HG02588 (cell line): ENCODE data around the gene PLEKHA8.
"Not testable (repeated sequence)": the region's sequence is repeated elsewhere in the genome, so short reads cannot be mapped to it uniquely, and the experiment has no call there.

ENCODE experiments used
- ATAC-seq: cut with Tn5 transposase; IDR thresholded peaks from one replicate; pipeline ENCODE4 v1.9.1; 2021; ENCODE audit warnings: mild to moderate bottlenecking, moderate library complexity; ENCODE audit not compliant: unreplicated experiment

The PLEKHA8 gene

DNA sequence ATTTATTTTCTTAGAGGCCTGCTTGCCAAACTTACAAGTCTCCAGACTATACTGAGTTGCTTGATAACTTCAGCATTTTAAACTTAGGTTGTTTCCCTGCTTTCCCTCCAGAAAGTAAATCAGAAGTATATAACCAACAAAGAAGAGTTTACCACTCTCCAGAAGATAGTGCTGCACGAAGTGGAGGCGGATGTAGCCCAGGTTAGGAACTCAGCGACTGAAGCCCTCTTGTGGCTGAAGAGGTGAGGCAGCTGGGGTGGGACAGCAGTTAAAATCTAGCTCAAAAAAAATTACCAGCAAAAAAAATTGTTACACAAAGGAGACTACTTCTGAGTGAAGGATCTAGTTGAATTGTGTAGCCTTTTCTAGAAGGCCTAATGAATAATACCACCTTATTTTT, 33.6 kb downstream of the PLEKHA8 start:
- ATAC-seq: not testable (repeated sequence)

DNA sequence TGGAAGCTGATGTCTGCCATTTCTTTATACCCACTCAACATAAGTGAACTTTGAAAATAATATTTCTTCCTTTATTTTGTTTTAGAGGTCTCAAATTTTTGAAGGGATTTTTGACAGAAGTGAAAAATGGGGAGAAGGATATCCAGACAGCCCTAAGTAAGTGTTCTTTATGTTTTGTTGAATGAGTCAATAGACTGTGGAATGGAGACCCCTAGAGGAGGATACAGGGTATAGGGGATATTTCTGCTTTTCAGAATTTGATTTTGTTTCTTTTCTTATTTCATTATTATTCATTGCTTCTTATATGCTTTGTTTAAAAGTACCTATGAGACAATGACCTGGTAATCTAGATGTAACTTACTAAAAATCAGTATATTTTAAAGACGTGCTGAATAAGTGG, 34.4 kb downstream of the PLEKHA8 start:
- no peak for ATAC-seq

DNA sequence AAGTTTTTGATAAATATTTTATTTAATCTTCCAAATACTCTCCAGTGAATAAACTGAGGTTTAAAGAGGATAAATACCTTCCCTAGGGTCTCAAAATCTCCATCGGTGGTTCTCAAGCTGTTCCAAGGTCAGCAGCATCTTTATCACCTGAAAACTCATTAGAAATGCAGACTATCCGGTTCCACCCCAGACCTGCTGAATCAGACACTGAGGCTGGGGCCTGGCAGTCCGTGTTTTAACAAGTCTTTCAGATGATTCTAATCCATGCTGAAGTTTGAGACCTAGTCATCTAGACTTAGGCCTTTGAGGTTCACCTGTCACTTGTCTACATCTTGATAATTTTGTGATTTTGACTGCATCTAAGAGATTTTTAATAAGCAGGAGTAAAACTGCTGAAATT, 37.5 kb downstream of the PLEKHA8 start:
- no peak for ATAC-seq

DNA sequence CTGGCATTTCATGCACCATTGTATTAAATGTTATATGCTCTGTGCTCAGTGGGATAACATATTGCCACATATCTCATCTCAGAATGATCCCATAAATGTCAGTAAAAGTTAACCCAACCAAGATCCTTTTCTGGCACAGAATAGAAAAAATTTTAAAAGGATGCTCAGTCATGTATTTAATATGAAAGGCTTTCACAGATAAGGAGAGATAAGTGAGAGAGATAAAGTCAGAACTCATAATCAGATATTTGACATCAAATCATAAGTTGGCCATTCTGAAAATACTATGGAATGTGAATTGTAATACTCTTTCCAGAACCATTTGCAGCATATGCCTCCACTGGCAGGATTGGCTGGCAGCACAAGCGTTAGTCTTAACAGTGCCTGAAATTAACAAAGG, 38.5 kb downstream of the PLEKHA8 start:
- ATAC-seq: no peak

DNA sequence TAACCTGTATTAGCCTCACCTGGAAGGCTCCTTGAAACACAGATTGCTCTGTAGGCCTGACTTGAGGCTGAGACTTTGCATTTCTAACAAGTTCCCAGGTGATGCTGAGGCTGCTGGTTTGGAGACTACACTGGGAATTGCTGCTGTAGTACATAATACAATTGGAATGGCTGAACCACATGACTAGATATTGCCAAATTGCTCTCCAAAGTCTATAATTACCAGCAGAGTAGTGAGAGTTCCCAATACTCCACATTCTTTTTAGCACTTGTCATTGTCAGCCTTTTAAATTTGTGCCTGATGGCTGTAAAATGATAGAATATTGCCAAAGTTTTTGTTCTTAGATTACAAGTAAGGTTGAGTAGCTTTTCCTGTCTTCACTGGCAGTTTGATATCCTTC, 39.9 kb downstream of the PLEKHA8 start:
- ATAC-seq: no peak

DNA sequence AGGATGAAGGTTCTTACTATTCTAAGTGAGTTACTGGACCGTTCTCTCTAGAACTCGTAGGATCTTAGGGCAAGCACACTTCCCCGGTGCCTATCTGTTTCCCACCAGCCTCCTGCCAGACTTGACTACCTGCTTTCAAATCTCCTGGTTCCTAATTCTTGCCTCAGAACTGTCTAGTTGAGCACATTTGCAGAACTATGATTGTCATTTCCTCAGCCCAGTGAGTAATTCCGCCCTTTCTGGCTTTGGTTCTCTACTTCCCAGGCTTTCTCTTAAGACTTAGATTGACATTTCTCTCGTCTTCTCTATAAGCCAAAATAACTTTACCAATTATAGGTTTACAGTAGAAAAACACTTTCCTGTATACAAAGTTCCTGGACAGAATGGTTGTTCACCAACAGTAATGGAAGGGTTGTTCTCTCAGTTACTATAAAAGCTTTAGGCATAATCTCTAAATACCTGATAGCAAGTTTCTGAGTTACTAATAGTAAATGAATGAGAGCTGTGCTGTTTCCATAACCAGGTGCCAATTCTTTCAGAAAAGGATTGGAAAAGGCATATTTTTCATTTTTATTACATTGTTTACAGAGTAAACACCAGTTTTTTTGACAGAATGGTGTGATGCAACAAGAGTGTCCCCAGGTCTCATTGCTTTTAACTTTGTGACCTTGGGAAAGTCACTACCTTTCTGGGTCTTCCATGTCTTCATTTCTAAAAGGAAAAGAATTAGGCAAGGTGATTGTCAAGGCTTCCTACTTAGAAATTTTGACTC, 41.1 kb downstream of the PLEKHA8 start:
- no peak for ATAC-seq

DNA sequence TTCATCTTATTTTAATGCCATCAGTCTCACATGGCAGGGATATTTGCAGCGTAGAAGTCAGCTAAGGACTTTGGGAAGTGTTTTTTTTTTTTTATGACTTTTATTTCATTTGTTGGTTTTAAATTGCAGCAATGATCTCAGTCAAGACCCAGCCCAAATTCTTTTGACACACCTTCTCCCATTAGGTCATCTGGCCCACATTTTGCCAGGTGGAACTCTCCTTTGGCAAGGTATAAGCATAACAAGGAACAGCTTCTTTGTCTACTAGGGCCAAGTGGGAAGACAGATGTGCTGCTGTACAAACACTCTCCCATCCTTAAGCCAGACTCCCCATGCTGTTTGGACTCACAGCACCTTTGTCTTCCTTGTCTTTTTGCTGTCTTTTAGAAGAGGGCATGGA, 41.8 kb downstream of the PLEKHA8 start:
- ATAC-seq: no peak

DNA sequence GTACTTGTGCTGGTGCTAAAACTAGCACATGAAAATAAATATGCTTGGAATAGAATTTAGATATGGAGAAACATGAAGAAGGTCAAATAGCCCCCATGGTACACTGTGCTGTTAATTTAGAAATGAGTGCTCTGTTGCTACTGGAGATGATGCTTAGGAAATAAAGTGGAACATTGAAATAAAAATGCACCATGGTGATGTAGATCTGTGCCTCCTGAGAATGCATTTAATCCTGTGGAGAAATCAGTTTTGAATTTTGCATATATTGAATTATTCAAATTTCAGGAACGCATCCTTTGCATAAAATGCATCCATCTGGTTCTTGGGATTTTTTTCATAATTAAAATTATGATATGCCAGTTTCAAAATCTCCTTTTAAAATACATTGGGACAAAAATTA, 44.5 kb downstream of the PLEKHA8 start:
- no peak for ATAC-seq

DNA sequence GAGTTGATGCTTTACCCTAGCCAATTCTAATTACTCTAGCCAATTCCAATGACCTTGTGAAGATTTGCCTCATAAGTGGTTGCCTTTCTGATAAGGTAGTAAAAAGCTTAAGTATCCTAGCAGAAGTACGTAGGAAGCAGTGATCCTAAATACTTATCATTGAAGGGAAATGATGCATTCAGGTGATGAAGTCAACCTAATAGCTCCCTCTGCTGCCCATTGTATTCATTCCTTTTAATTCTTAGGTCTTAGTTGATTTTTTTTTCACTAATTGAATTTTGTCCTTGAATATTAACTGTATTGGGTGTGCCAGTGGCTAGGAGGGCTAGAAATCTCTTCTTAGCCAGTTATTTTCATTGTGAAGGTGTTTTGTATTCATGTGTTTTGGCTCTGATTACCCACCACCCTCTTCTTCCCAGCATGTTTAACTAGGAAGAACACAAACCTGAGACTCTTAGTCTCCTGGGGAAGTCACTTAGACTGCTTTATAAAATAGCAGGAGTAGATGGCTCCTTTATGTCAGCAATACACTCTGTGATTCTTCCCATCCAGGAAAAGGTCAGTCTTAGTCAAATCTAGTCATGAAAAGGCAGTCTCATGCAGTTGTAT, 46.3 kb downstream of the PLEKHA8 start:
- ATAC-seq: no peak

DNA sequence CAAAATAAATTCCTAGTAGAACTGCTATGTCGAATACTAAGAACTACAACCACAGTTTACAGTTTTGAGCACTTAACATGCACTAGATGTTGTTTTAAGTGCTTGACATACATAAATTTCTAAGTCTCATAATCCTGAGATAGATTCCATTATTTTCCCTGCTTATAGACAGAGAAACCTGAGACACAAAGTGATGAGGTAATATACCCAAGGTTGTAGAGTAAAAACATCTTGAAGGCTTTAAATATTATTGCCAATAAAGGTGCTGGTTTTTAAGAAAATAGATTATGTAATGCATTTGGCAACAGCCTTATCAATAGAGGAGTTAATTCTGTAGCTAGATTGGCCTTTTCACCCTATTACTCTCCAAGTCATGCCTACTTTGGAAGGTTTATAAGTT, 48.2 kb downstream of the PLEKHA8 start:
- no peak for ATAC-seq

DNA sequence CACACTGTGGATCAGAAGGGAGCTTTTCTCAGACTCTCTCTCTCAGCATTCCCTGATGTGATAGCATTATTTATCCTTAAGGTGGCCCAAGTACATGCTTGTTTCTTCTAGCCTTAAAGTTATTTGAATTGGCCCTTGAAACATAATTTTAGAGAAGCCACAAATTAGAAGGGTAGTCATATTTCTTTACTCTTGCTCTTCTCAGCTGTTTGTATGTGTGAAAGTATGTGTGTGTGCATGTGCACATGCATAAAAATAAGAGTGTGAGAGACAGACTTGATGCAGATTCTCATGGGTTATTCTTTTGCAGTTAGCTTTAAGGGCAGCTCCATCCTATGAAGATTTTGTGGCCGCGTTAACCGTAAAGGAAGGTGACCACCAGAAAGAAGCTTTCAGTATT, 50.1 kb downstream of the PLEKHA8 start:
- ATAC-seq: no peak

DNA sequence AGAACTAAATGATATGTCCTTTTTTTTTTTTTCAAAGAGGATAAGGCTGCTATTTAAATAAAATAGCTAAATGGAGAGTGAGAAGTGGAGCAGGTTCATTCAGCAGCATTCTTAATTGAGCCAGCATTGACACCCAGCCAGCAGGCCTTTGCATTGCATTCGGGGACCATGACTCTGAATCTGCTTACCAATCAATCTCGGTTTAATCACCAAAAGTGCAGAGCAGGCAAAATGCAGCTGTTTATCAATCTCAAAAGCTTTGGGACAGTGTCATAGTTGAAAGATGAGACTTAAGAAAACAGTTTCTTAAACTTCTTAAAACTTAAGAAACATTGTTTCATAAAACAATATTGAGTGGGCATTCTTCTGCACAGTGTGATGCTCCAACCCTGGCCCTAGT, 51.7 kb downstream of the PLEKHA8 start:
- ATAC-seq: no peak

DNA sequence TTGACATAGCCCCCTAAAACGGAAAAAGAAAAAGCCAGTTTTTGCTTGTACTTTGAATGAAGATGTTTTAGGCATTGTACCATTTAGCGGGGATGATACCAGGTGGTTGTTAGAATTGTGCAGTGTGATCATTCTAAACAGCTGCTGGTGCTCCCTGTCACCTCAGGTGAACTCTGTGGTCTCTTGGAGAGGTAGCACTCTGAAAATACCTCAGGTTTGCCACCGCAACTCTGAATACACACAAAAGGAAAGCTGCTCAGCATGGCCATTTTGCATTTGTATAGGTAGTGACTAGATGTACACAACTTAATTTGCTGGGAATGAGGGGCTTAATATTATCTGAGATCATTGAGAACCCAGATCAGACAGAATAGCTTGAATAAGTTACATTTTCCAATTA, 52.6 kb downstream of the PLEKHA8 start:
- ATAC-seq: no peak

DNA sequence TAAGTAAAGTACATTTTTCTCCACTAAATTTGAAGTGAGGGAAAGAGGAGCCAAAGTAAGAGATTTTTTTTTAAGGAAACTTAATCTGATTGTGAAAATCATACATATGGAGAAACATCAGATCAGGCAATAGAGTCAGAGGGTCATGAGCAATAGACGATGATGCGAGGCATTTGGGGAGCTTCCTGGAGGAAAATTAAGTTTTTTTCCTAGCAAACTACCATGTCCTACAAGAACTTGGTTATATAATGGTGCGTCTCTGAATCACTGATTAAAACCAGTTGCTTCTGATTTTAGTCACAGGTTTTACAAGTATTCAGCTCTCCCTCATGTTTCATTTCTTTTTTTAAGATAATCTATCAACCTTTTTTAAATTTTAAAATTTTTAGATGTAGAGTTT, 54.5 kb downstream of the PLEKHA8 start:
- no peak for ATAC-seq

DNA sequence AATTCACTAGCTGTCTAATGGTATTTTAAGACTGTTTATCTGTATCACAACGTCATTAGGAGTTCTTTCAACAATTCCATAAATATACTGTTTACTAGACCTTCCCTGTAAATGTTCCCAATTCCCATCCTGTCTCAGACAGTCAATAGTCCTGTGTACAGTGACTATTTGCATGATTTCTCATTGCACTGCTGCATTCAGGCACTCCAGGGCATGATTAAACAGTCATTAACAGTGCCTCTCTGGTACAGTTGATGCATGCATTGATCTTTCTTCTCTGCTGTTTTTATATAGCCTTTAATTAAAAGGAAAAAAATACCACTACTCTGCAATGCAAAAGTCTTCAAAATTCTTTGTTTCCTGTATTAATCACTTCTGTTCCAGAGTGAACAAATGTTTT, 55.1 kb downstream of the PLEKHA8 start:
- ATAC-seq: no peak

DNA sequence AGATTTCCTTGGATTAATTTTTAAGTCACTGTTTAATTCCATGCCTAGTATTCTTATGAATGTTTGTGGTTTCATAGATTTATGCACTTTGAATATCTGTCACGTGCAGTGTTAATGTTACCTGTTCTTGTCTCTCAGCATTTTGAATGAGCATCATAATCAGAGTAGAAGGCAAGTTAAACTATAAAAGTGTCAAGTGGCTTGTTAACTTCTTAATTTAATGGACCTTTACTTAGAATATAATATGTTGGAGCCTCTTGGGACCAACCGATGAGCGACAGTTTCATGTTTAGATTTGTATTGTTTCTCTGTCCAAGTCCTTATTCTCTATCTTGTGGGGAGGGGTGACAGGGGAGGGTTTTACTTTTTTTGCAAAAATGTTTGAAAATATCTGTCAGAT, 56.0 kb downstream of the PLEKHA8 start:
- no peak for ATAC-seq

DNA sequence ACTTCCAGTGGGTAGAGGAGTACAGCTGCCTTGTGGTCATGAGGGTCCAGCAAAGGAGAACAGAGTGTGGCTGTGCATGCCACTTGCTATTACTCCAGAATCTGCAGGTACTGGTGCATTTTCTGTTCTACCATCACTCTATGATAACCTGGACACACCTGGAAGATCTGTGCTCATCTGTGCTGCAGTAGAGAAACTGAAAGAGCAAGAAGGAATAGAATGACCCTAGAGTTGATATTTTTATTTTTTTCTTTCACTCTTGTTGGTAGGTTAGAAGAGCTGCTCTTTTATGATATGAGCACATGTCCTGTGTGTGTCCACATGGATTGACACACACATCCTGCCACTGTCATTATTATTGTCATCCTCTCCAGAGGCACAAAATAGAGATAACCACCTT, 58.3 kb downstream of the PLEKHA8 start:
- ATAC-seq: no peak

DNA sequence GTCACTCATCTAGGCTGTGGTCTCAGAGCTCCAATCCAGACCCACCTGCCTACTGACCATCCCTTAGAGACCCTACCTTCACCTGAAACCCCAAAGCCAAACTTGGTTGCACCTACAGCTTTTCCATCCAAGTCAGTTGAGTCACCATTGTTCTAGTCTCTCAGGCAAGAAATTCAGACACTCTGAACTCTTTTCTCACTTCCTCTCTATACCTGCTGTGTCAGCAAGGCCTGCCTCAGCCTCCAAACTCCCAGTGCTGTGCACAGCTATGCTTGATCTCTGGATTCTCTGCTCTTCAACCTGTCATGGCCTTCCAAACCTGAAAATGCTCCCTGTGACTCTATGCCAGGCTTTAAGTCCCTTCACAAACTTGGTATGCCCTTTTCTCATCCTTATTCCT, 59.2 kb downstream of the PLEKHA8 start:
- no peak for ATAC-seq

DNA sequence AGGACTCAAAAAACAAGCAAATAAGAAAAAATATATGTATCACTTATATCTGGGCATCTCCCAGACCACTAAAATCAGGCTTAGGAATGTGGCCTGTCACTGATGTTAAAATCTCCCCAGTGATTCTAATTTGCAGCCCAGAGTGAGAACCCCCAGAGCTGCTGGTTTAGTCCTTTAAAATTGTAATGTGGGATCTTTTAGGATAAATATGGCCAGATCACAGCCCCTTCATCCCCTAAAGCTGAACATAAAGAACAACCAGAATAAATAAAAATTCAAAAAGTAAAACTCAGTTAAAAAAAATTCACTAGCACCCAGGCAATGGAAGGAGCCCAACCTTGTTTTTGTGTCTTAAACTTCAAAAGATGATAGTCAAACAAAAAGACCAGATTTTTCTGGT, 60.1 kb downstream of the PLEKHA8 start:
- no peak for ATAC-seq

DNA sequence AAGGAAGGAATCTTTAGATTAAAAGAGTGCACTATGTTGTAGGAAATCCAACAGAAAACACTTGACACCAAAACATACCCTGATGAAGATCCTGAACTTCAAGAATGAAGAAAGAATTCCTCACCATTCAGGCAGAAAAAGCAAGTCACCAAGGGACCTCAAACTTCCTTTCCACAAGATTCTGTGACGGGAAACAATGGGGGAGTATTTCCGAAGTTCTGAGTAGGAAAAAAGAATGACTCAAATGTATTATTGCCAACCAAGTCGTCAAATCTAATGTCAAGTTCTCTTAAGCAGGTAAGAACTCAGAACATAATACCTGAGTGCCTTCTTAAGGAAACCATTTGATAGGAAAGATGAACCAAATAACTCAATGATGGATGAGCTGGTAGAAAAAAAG, 61.9 kb downstream of the PLEKHA8 start:
- no peak for ATAC-seq

DNA sequence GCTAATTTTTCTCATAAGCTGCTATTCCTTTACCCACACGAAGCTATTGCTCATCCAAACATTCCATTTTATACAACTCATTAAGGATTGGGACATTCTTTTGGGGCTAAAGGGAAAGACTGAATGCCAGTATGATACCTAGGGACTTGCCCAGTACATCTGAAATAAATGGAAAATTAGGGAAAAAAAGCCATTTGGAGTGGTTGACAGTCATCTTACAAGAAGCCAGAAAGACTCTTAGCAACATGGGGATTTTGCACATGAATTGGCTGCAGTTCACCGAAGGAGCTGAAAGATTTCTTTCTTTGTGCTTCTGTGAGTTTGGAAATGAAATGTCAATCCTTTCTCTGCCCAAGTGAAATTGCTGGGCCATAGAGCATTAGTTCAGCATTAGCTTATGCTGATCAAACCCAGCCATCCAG, 63.3 kb downstream of the PLEKHA8 start:
- no peak for ATAC-seq

DNA sequence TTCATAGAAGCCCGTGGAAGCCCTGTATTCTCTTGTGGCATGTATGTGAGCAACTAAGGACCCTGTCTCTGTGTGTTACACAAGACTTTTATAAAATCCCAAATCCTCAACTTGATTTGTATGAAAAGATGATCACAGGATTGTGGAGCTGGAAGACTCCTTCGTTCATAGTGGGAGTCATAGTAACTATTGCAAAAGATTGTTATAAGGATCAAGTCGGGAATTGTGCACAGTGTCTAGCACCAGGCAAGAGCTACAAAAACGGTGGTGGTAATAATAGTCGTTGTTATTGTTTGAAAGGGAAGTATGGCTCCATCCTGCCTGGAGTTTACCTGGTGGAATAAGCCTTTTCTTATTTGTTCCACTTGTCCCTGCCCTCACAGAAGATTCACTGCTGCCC, 63.8 kb downstream of the PLEKHA8 start:
- ATAC-seq: no peak

DNA sequence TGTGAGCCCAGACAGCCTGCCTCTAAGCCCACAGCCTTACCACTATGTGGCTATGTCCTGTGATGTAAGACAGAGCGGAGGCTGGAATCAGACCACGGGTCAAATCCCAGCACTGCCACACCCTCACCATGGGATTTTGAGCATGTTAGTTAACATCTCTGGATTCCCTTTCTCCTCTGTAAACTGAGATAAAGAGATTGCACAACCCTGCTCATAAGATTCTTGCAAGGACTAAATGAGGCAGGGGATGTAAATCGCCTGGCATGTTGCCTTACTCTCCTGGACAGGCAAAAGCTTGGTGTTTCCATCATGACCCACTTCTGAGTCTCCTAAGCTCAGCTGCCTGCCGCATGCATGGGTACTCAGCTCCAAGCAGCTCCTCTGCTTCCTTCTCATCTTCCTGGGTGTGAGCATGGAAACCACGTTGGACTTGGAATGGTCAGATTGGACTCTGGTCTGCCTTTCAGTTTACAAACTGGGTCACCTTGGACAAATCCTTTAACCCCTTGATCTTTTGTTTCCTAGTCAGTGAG, 65.3 kb downstream of the PLEKHA8 start:
- ATAC-seq: no peak
